ENCODE results near the gene NKAIN4.

NKAIN4 gene

DNA sequence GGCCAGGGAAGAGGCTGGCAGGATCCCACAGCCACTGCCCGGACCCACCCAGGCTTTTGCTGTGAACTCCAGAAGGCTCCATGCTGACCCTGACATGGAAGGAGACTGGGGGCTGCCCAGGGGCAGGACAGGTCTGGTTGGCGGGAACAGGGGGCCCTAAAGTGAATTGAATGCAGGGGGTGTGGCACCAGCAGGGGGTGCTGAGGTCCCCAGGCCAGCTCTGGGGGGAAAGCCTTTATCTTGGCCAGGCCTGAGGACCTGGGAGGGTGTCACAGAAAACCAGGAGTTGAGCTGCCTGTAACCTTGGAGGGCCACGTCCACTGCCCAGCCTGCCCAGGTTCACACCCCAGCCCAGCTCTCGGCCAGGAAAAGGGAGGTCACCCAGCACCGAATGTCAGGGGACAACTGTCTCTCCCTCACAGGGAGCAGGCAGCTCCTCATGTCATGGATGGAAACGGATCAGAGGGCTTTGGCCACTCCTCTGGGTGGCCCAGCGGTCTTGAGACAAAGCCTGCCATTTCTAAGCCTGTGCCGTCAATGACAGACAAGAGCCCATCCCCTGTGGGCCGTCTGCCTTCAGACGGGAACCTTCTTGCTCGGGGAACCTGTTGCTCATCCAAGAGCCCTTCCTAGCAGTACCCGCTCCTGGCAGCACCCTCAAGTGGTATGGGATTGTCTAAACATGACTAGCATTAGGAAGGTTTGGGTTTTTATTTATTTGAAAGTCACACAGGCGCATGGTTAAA, 35.4 kb downstream of the NKAIN4 start:
- TF ChIP-seq, protein P1, sequence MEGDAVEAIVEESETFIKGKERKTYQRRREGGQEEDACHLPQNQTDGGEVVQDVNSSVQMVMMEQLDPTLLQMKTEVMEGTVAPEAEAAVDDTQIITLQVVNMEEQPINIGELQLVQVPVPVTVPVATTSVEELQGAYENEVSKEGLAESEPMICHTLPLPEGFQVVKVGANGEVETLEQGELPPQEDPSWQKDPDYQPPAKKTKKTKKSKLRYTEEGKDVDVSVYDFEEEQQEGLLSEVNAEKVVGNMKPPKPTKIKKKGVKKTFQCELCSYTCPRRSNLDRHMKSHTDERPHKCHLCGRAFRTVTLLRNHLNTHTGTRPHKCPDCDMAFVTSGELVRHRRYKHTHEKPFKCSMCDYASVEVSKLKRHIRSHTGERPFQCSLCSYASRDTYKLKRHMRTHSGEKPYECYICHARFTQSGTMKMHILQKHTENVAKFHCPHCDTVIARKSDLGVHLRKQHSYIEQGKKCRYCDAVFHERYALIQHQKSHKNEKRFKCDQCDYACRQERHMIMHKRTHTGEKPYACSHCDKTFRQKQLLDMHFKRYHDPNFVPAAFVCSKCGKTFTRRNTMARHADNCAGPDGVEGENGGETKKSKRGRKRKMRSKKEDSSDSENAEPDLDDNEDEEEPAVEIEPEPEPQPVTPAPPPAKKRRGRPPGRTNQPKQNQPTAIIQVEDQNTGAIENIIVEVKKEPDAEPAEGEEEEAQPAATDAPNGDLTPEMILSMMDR (conservative IDR thresholded peaks at IDR 0.05; ENCODE audit: low read depth), result no peak
- ChIA-PET CTCF (interaction anchor here (0.6 to 1.2 kb wide), 7 partner anchors 9 to 277 kb away, joined by 3 to 5 read pairs (median 3); no protein-coding TSS in a partner anchor), POLR2A (ENCODE audit: low non-redundant PET) (no interaction called here)
- no peak for DNase-seq (ENCODE audit: low spot score)
- no peak overlapping the region for H3K27ac ChIP-seq

DNA sequence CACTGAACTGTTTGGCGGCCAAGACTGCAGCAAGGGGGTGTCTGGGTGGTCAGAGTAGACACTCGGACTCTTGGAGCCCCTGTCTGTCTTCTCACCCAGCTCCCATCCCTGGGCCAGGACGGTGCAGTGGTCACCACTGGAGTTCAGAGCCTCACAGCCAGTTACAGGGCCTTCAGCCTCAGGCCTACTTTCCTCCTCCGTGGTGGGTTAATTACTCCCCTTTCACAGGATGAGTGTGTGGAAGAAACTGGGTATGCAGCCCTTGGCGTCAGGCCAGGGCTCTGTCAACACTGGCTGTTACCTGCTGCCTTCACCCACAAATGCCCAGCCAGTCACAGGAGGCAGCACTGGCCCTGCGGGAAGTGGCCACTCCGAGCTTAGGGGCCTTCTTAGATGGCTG, 36.6 kb downstream of the NKAIN4 start:
- CTCF ChIA-PET, result interaction anchor here (1.0 to 1.2 kb wide), 2 partner anchors 17 to 164 kb away, joined by 4 read pairs; no protein-coding TSS in a partner anchor
- peak overlapping the region; percentile 78 for H3K27ac ChIP-seq
- POLR2A ChIA-PET (ENCODE audit: low non-redundant PET), result no interaction called here
- no peak for DNase-seq (ENCODE audit: low spot score)
- TF ChIP-seq, protein P1 (conservative IDR thresholded peaks at IDR 0.05; ENCODE audit: low read depth), result no peak

DNA sequence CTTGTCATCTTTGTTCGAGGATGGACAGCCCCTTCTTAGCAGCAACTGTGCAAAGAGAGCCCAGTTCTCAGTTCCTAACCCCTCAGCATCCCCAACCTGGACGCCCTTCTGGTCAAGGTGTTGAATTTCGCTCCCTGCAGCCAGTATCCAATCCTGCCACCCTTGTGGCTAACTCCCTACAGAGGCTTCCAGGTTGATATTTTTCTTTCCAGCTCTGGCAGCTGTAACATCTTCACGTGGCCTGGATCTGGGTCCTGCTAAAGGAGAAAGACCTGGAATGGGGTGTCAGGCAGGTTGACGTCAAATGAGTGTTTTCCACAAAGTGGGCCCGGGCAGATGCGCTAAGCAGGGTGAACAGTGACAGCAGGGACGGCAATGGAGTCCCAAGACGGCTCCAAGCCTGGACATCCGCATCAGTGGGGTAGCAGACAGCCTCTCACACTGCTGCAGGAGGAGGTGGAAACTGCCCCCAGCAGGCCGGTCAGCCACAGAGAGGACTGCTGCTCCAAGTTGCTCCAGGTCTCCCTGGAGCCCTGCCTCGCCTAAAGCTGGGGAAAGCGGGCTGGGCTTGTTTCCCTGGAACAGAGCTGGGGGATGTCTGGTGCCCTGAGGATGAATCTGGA, 37.3 kb downstream of the NKAIN4 start:
- H3K27ac ChIP-seq, result peak overlapping the region; percentile 78
- DNase-seq (ENCODE audit: low spot score), result no peak
- POLR2A ChIA-PET (ENCODE audit: low non-redundant PET), result no interaction called here
- TF ChIP-seq, protein P1 (conservative IDR thresholded peaks at IDR 0.05; ENCODE audit: low read depth), result no peak
- CTCF ChIA-PET, result interaction anchor here (1.0 to 3.6 kb wide), 4 partner anchors 17 to 165 kb away, joined by 3 to 19 read pairs (median 4); no protein-coding TSS in a partner anchor

DNA sequence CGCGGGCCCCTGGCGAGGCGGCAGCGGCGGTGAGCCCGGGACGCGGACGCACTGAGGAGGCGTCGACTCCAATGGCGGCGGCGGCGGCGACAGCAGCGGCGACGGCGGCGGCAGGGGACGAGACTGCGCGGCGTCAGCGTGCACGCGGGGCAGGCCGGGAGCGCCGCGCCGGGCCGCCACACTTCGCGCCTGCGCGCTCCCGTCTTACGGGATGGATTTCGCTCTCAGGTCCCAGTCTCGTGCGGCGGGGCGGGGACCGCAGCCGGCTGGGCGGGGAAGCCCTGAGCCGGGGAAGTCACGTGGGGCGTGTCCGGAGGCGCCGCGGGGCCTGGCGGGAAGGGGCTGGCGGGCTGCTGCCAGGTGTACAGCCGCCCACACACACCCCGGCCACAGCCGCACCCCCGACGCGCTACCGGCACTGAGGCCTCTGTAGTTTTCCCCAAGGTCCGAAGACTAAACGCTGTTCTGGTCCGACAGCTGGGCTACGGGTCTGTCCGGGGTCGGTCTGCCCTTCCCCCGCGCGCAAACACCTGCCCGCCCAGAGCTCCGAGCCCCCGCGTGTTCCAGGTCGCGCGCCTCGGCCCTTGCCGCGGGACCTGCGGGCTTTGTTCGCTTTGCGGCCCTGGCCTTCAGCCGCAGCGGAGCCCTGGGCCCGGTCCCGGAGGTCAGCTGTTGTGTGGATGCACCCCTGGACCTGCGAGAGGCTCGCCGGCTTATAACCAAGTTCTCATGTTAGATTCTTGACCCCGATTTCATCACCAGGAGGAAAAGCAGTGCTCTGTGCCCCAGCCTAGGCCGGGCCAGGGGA, 38.0 kb downstream of the NKAIN4 start, which contains the start of gene YTHDF1:
Gene YTHDF1, minus strand, starts transcription at position 91 of the 808 bp plus-strand sequence. CDS start 239 bp downstream, outside the sequence.
- TF ChIP-seq, protein P1 (conservative IDR thresholded peaks at IDR 0.05; ENCODE audit: low read depth), result no peak
- POLR2A ChIA-PET (ENCODE audit: low non-redundant PET), result no interaction called here
- peak; percentile 100 for DNase-seq (ENCODE audit: low spot score)
- CTCF ChIA-PET, result interaction anchor here (0.7 to 5.2 kb wide), 6 partner anchors 7 to 111 kb away, joined by 3 to 46 read pairs (median 4); no protein-coding TSS in a partner anchor
- peak within 1 kb of the TSS; percentile 78 for H3K27ac ChIP-seq

DNA sequence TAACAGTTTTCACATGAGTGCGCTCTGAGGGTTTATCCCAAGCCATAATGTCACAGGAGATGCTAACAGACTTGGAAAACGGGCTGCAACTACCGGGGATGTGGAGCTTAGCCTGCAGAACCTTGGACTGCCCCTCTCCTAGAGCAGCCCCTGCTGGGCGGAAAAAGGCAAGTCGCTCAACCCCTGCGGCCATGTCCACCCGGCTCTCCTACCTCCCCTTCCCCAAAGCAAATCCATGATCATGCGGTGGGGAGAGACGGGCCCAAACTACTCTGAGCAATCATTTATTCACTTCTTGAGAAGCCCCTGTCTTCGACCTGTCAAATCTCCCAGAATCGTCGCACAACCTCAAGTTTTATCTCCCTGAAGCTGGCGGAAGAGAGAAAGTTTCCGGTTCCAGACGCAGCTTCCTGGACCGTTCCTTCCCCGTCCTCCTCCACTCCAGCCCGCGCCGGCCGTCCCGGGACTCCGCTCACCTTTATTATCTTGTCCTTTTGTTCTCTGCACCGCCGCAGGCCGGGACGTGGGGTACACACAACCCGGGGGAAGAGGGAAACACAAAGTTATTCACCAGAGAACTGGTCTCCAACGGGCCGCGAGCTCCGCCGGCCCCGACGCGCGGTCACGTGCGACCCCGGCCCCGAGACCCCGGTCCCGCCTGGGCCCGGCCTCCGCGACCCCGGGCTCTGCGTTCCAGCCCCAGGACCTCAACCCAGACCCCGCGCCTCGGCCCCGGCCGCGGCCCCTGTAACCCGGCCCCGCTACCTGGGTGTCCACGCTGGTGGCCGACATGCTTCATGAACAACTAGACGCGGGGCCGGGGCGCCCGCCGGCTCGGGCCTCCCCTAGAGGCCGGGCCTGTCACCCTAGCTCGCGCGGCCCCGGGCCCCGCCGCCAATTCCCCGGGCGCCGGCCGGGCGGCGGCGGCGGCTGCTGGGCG, 38.9 kb downstream of the NKAIN4 start:
- H3K27ac ChIP-seq, result peak overlapping the region; percentile 78
- peak; percentile 88 for DNase-seq (ENCODE audit: low spot score)
- TF ChIP-seq, protein P1 (conservative IDR thresholded peaks at IDR 0.05; ENCODE audit: low read depth), result peak; percentile 80
- ChIA-PET POLR2A (ENCODE audit: low non-redundant PET) (interaction anchor here (0.6 to 1.1 kb wide), 2 partner anchors 37 to 41 kb away, joined by 3 read pairs; no protein-coding TSS in a partner anchor), CTCF (interaction anchor here (0.6 to 5.2 kb wide), 17 partner anchors 8 to 161 kb away, joined by 3 to 46 read pairs (median 5); partner anchors contain the start of gene ARFGAP1)
